Measurements from ENCODE around the gene LMAN2.

The LMAN2 gene

DNA sequence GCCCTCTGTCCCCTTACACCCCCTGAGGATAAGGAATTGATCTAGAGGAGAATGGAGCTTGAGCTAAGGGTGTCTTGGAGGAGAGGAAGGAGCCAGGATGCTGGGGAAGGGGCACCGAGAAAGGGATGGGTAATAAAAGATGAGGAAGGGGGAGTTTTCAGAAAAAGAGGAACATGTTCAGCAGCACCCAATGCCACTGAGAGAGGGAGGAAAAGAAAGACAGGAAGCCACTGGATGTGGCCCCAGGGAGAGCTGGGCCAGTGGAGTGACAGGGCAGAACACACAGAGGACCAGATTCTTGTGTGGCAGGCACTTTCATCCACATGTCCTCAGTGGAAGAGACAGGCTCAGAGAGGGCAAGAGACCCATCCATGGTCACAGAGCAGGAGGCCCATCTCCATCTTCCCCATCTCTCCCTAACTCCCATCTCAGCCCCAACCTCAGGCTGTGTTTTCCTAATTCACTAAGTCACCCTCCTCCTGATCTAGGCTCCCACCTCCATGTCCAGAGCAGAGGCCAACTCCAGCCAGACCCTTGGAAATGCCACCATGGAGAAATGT lies 41.8 kb upstream of the LMAN2 start:
- TF ChIP-seq CTCF (IDR thresholded peaks at IDR 0.05; ENCODE audit: borderline replicate concordance, insufficient read depth, low read depth, low read length), result no peak
- H3K4me3 ChIP-seq (ENCODE audit: low read depth, low read length), result no peak overlapping the region

- no peak for TF ChIP-seq CTCF (IDR thresholded peaks at IDR 0.05; ENCODE audit: borderline replicate concordance, insufficient read depth, low read depth, low read length)
- no peak overlapping the region for H3K4me3 ChIP-seq (ENCODE audit: low read depth, low read length)
Observed at GRCh38 chr5:177392765-177393164, 41.3 kb upstream of the LMAN2 start.

DNA sequence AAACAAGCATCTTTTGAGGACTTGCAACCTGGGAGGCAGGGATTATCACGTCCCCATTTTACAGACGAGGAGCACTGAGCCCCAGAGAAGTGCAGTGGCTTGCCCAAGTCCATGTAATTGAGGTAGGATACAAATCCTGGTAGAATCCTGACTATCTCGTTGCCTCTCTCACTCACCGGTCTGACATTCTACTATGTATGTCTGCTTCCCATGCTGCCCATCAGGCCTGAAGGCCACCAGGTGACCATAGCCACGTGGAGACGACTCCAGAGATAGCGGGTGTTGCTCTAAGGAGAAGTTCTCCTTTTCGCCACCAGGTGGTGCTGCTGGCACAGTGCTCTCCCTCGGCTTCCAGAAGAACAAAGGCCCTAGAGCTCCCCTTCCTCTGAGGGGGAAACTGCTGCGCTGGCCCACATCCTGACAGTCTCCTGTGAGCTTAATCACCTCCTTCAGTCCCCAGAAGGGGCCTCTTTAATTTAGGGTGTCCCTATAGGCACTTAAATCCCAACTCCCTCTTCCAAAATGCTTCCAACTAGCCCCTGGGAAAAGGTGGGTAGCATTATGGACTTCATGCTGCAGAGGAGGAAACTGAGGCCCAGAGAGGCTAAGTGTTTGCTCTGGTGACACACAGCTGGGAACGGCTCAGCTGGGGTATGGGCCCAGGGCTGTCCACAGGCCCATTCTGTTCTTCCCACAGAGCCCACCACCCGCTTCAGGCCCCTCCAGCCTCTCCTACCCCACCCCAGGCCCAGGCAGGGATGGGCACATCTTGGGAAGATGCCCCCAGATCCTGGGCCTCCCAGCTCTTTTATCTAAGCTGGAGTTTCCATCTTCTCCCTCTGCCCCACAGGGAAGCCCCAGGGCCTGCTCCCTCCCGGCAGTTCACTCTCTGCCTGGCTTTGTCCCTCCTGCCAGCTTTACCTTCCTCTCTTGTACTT lies 39.2 kb upstream of the LMAN2 start:
- H3K4me3 ChIP-seq (ENCODE audit: low read depth, low read length), result no peak overlapping the region
- peak; percentile 94 for TF ChIP-seq CTCF (IDR thresholded peaks at IDR 0.05; ENCODE audit: borderline replicate concordance, insufficient read depth, low read depth, low read length)

GRCh38 chr5:177389241-177390169 lies 38.0 kb upstream of the LMAN2 start:
- TF ChIP-seq CTCF (IDR thresholded peaks at IDR 0.05; ENCODE audit: borderline replicate concordance, insufficient read depth, low read depth, low read length), result no peak
- H3K4me3 ChIP-seq (ENCODE audit: low read depth, low read length), result no peak overlapping the region

DNA sequence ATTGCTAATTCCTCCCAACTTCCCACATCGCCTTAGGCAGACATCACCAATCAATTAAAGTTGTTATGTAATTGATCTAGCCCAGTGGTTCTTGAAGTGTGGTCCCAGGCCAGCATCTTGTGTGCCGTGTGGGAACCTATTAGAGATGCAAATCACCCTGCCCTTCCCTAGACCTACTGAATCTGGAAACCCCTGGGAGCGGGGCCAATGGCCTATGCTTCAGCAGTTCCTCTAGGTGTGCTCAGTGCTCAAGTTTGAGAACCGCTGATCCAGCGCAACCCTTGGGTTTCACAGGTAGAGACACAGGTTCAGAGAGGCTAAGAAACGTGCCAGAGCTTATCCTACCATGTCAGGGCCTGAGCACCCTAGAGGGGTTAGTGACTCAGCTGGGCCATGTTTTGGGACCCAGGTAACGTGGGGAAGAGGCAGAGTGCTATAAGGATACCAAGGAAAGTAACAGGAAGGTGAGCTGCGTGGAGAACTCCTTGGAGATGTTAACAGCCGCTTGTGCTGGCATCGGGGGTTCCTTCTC lies 37.1 kb upstream of the LMAN2 start:
- H3K4me3 ChIP-seq (ENCODE audit: low read depth, low read length), result no peak overlapping the region
- no peak for TF ChIP-seq CTCF (IDR thresholded peaks at IDR 0.05; ENCODE audit: borderline replicate concordance, insufficient read depth, low read depth, low read length)

DNA sequence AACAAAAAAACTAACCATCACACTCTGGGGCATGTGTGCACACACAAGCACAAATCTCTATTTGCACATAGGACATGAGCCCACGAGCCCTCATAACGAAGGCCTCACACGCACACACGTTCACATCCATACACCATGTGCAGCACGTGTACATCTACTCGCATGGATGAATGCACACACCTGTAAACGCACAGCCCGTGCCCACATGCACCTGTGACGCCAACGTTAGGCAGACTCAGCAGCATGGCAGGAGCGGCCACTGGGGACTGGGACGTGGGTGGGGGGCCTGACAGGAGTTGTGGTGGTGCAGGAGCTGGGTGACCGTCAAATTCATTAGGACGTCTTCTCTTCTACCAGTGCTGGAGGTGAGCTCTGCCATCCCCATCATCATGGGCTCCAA lies 35.9 kb upstream of the LMAN2 start:
- H3K4me3 ChIP-seq (ENCODE audit: low read depth, low read length), result no peak overlapping the region
- TF ChIP-seq CTCF (IDR thresholded peaks at IDR 0.05; ENCODE audit: borderline replicate concordance, insufficient read depth, low read depth, low read length), result no peak

Data from GM12875 (cell line).